Measurements from ENCODE around the gene MBTPS1. TPM values are rescaled to one million over a fixed set of nuclear protein-coding genes. Genes with fewer than 3 reads are reported as not detected.

The MBTPS1 gene
- polyA plus RNA-seq, 3 donors = 26.4 to 73.8 (median 28.0) TPM

DNA sequence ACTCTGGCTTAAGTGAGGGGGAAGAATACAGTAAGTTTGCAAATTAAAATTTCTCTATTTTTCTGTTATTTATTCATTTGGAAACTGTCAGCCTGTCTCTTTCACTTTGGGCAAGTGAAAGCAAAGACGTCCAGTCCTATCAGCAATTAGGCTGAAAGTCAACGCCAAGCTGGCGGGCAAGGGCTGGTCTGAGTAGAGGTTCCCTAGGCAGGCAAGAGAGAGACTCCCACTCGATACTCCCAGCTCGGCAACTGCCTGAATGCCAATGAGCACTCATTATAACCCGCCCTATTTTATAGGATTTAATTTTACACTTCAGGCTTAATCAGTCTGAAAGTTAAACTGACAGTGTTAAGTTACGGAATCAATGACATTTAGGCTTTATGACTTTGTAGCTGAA, 59.8 kb downstream of the MBTPS1 start:
- no peaks in the 10 kb centered on the region for H3K9me3 ChIP-seq (replicated peaks in 1 of 2; ENCODE audit: control insufficient read depth in 1 of 2, insufficient read depth in 1 of 2, low read length in 2 of 2)
- 95% methylated on average over 3 of the region's 7 CpGs for WGBS (ENCODE audit: insufficient coverage)
- H3K9ac ChIP-seq (ENCODE audit: insufficient read depth, low read length, poor library complexity, severe bottlenecking) = no peak overlapping the region
- peaks cover 99% of the 10 kb centered on the region in 2 donors for H3K36me3 ChIP-seq (replicated peaks in 1 of 2; ENCODE audit: control insufficient read depth in 1 of 2, insufficient read depth in 2 of 2, low read length in 2 of 2)
- H4K20me1 ChIP-seq (ENCODE audit: insufficient read depth, low read length) = peaks cover 8% of the 10 kb centered on the region
- Mint-ChIP-seq H3K27ac (peak overlapping the region in 1 of 7 donors; percentile 10), H3K9me3 (peaks cover 0 to 3% (median 0%) of the 10 kb centered on the region in 7 donors), H3K4me1 (no peaks in the 10 kb centered on the region), H3K4me3 (peak overlapping the region in 1 of 2 donors; percentile 20), H3K27me3 (ENCODE audit: low read depth in 3 of 3) (peaks cover 0 to 1% (median 0%) of the 10 kb centered on the region in 3 donors), H3K36me3 (peaks cover 97 to 99% of the 10 kb centered on the region in 2 donors)
- no peak overlapping the region for H3K4me3 ChIP-seq (replicated peaks in 1 of 3; ENCODE audit: low read depth in 2 of 3, low read length in 3 of 3)
- H3K79me2 ChIP-seq (ENCODE audit: insufficient read depth, low read length) = no peaks in the 10 kb centered on the region
- no peak overlapping the region for H3K27ac ChIP-seq (ENCODE audit: low read depth in 1 of 2, low read length in 2 of 2)
- no peak overlapping the region for H3K4me2 ChIP-seq (replicated peaks; ENCODE audit: extremely low read depth, low read length, poor library complexity, severe bottlenecking)
- intact Hi-C loops (cut with micrococcal nuclease) = loop anchor here in 1 of 2 donors (5.0 kb wide), 1 partner anchor 95 kb away; no protein-coding TSS in a partner anchor
- H3K4me1 ChIP-seq (ENCODE audit: control insufficient read depth in 1 of 2, insufficient read depth in 2 of 2, low read length in 2 of 2) = no peaks in the 10 kb centered on the region
- no peak overlapping the region for H2AFZ ChIP-seq (ENCODE audit: insufficient read depth, low read depth, low read length, poor library complexity, severe bottlenecking)
- TF ChIP-seq, protein P1, sequence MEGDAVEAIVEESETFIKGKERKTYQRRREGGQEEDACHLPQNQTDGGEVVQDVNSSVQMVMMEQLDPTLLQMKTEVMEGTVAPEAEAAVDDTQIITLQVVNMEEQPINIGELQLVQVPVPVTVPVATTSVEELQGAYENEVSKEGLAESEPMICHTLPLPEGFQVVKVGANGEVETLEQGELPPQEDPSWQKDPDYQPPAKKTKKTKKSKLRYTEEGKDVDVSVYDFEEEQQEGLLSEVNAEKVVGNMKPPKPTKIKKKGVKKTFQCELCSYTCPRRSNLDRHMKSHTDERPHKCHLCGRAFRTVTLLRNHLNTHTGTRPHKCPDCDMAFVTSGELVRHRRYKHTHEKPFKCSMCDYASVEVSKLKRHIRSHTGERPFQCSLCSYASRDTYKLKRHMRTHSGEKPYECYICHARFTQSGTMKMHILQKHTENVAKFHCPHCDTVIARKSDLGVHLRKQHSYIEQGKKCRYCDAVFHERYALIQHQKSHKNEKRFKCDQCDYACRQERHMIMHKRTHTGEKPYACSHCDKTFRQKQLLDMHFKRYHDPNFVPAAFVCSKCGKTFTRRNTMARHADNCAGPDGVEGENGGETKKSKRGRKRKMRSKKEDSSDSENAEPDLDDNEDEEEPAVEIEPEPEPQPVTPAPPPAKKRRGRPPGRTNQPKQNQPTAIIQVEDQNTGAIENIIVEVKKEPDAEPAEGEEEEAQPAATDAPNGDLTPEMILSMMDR (IDR thresholded peaks at IDR 0.05) = no peak
- no peak for DNase-seq
- H3K27me3 ChIP-seq (ENCODE audit: control insufficient read depth in 2 of 2, insufficient read depth in 2 of 2, low read length in 2 of 2) = no peaks in the 10 kb centered on the region

DNA sequence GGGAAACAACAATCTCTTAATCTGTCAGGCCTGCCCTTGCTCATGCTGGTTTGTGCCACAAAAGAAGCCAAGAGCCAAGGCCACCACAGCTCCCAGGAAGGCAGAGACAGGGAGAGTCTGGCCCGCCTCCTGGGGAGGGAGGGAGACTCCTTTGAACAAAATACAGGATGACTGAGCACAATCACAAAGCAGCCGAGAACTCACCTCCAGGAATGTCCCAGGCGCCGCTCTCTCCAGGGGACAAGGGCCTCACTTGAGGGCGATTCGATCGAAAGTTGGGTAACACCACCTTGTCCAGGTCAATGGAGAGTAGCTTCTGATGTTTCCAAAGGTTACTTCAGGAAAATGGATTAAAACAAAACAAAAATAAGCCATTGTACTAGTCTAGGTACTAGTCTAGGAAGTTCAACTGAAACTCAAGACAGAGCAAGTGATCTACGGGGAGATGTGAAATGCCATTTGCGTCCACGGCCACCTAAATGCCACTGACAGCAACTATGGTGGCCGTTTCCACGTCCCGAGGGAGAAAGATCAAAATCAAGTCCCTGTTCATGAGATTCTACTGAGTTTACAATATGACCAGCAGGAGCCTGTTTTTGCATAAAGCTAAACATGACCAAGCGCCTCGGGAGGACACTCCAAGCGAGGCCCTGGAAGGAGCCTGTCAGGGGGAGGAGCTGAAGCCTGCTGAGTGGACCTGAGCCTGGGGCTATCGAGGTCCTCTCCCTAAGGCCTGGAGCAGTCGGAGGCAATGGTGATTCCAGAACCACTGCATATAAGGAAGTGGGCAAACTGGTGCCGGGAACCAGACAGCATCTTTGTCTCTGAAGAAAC, 60.7 kb downstream of the MBTPS1 start:
- Mint-ChIP-seq H3K27ac (peak overlapping the region in 1 of 7 donors; percentile 38), H3K4me3 (no peak overlapping the region), H3K4me1 (no peaks in the 10 kb centered on the region), H3K9me3 (peaks cover 0 to 6% (median 2%) of the 10 kb centered on the region in 7 donors), H3K36me3 (peaks cover 90 to 95% of the 10 kb centered on the region in 2 donors), H3K27me3 (ENCODE audit: low read depth in 3 of 3) (no peaks in the 10 kb centered on the region)
- H3K4me2 ChIP-seq (replicated peaks; ENCODE audit: extremely low read depth, low read length, poor library complexity, severe bottlenecking) = no peak overlapping the region
- no peak overlapping the region for H3K4me3 ChIP-seq (replicated peaks in 1 of 3; ENCODE audit: low read depth in 2 of 3, low read length in 3 of 3)
- H3K27me3 ChIP-seq (ENCODE audit: control insufficient read depth in 2 of 2, insufficient read depth in 2 of 2, low read length in 2 of 2) = no peaks in the 10 kb centered on the region
- no peaks in the 10 kb centered on the region for H3K9me3 ChIP-seq (replicated peaks in 1 of 2; ENCODE audit: control insufficient read depth in 1 of 2, insufficient read depth in 1 of 2, low read length in 2 of 2)
- H2AFZ ChIP-seq (ENCODE audit: insufficient read depth, low read depth, low read length, poor library complexity, severe bottlenecking) = no peak overlapping the region
- DNase-seq = no peak
- no peak overlapping the region for H3K27ac ChIP-seq (ENCODE audit: low read depth in 1 of 2, low read length in 2 of 2)
- H4K20me1 ChIP-seq (ENCODE audit: insufficient read depth, low read length) = peaks cover 8% of the 10 kb centered on the region
- TF ChIP-seq, protein P1 (IDR thresholded peaks at IDR 0.05) = no peak
- intact Hi-C loops (cut with micrococcal nuclease) = loop anchor here in 1 of 2 donors (5.0 kb wide), 1 partner anchor 94 kb away; no protein-coding TSS in a partner anchor
- no peaks in the 10 kb centered on the region for H3K4me1 ChIP-seq (ENCODE audit: control insufficient read depth in 1 of 2, insufficient read depth in 2 of 2, low read length in 2 of 2)
- WGBS (ENCODE audit: insufficient coverage) = 98% methylated on average over 17 of the region's 19 CpGs
- H3K79me2 ChIP-seq (ENCODE audit: insufficient read depth, low read length) = no peaks in the 10 kb centered on the region
- H3K36me3 ChIP-seq (replicated peaks in 1 of 2; ENCODE audit: control insufficient read depth in 1 of 2, insufficient read depth in 2 of 2, low read length in 2 of 2) = peaks cover 91 to 92% of the 10 kb centered on the region in 2 donors
- no peak overlapping the region for H3K9ac ChIP-seq (ENCODE audit: insufficient read depth, low read length, poor library complexity, severe bottlenecking)

Data from CD14-positive monocyte (primary cell).